Measurements from ENCODE around the gene MAGOH.
"Not testable (repeated sequence)": the region's sequence is repeated elsewhere in the genome, so short reads cannot be mapped to it uniquely, and the experiment has no call there.

Gene MAGOH

DNA sequence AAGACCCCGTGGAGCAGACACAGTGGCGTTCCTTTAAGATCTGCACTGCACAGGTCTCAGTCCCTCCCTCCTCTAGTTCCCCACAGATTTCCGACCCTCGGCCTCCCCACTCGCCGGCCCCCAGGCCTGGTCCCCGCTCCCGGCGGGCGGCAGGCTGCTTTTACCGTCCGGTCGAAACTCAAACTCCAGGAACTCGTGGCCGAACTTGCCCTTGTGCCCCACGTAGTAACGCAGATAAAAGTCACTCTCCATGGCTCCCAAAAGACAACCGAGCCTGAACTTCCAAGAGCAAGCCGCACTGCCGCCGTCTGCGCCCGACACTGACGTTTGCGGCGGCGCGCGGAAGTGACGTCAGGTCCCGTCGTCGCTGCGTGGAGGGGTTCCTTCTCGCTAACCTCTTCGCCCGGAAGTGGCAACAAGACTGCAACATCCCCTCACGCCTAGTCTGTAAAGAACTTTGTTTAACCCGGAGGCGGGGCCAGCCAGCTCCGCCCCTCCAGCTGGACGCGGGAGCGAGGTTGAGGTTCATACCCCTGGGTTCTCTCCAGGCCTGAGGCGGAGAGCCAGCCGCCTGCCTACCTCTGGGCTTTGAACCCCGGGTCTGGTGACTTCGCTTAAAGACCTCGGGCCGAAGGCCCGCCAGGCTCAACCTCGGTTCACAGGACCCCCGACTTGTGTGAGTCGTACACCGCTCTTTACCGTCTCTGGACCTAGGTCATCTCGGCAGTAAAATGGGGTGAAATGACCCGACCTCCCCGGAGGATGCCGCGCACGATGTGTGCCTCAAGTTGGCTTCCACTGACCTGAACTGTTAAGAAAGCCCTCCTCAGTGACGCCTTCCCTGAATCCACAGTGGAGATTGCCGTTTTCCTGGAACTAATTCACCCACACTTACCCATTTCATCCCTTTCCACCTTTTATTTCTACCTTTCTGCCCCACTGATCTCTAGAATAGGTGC is at the start of gene MAGOH:
Gene MAGOH, minus strand, starts transcription at position 322 of the 959 bp plus-strand sequence. Its CDS starts 70 bp downstream, at position 252.
- H3K36me3 Mint-ChIP-seq (ENCODE audit: low read depth) = peaks cover 27% of the 10 kb centered on the region
- peak within 1 kb of the TSS; percentile 97 for H3K4me3 Mint-ChIP-seq
- H3K27me3 Mint-ChIP-seq = no peaks in the 10 kb centered on the region
- peaks cover 32% of the 10 kb centered on the region for H3K4me1 Mint-ChIP-seq (ENCODE audit: low read depth)
- H3K27ac Mint-ChIP-seq = peak within 1 kb of the TSS; percentile 96
- H3K9me3 Mint-ChIP-seq = no peaks in the 10 kb centered on the region

DNA sequence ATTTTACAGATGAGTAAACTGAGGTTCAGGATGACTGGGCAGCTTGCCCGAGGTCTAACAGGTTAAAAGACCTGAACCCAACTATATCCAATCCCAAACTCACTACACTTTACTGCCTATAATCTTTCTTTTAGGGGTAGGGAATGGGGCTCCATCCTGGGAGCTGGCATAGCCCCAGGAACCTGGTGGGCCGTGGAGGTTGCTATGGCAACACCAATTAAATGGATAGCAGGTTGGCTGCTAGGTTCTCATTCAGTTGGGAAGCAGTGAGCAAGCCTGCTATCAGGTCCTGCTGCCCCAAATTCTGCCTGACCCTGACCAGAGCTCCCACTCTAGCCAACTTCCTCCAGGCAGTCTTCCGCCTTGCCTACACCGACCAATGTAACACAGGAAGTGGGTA is 48.6 kb upstream of the MAGOH start:
- H3K27ac Mint-ChIP-seq = no peak overlapping the region
- no peaks in the 10 kb centered on the region for H3K4me1 Mint-ChIP-seq (ENCODE audit: low read depth)

DNA sequence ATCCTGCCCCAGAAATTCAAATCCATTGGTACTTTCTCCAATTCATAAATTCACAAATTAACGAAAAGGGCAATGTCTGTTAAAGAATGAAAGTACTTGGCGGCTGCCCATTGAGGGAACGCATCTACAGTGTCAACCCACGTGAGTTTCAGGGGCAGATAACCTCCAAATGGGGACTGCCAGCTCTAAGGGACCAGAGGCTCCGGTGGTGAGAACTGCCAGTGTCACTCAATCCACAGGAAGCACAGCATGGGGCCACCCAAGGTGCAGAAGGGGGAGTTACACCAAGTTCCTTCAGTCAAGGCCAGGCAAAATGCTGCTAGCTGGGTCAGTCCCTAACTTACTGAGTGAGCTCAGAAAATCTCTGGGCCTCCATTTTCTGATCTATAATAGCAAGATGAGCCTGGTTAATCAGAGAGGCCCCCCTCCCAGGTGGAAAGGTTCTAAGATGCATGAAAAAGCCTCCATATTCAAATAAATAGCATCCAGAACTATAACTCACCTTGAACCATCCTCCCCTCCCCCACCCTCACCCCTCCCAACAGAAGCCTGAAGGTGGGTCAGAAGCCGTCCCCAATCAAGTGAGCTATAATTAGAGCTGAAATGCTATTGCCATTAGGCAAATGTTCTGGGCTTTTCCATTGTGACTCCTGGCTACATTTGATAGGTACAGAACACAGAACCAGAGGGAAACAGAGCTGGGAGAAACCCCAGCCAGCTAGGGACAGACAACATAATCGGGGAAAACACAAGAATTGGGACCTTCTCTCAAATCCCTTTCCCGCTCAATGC is 47.8 kb upstream of the MAGOH start:
- peaks cover 22% of the 10 kb centered on the region for H3K36me3 Mint-ChIP-seq (ENCODE audit: low read depth)
- no peak overlapping the region for H3K27ac Mint-ChIP-seq
- no peaks in the 10 kb centered on the region for H3K27me3 Mint-ChIP-seq
- H3K4me3 Mint-ChIP-seq = no peak overlapping the region
- H3K4me1 Mint-ChIP-seq (ENCODE audit: low read depth) = no peaks in the 10 kb centered on the region
- no peaks in the 10 kb centered on the region for H3K9me3 Mint-ChIP-seq

More for the DNA sequence above, 48.6 kb upstream of the MAGOH start:
- H3K9me3 Mint-ChIP-seq = no peaks in the 10 kb centered on the region
- H3K27me3 Mint-ChIP-seq = no peaks in the 10 kb centered on the region
- H3K36me3 Mint-ChIP-seq (ENCODE audit: low read depth) = peaks cover 15% of the 10 kb centered on the region
- H3K4me3 Mint-ChIP-seq = no peak overlapping the region

DNA sequence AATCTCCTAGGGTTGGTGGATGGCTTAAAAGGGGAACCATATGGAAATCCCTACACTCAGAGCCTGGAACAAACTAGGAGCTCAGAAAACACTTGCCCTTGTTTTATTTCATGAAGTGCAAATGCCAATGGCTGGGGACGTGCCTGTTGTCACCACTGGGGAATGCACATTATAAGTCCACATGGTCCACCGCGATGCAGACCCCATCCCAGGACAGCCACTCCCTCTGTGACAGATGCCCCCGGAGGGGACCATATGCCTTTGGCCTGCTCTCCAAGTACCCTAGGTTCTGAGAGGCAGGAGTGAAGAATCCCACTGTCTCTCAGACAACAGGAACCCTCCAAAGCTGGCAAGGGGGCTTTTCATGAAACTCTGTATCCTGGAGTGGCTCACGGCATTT is 47.2 kb upstream of the MAGOH start:
- Mint-ChIP-seq H3K9me3 (no peaks in the 10 kb centered on the region), H3K27ac (no peak overlapping the region), H3K36me3 (ENCODE audit: low read depth) (peaks cover 27% of the 10 kb centered on the region), H3K4me3 (no peak overlapping the region), H3K4me1 (ENCODE audit: low read depth) (no peaks in the 10 kb centered on the region), H3K27me3 (no peaks in the 10 kb centered on the region)

DNA sequence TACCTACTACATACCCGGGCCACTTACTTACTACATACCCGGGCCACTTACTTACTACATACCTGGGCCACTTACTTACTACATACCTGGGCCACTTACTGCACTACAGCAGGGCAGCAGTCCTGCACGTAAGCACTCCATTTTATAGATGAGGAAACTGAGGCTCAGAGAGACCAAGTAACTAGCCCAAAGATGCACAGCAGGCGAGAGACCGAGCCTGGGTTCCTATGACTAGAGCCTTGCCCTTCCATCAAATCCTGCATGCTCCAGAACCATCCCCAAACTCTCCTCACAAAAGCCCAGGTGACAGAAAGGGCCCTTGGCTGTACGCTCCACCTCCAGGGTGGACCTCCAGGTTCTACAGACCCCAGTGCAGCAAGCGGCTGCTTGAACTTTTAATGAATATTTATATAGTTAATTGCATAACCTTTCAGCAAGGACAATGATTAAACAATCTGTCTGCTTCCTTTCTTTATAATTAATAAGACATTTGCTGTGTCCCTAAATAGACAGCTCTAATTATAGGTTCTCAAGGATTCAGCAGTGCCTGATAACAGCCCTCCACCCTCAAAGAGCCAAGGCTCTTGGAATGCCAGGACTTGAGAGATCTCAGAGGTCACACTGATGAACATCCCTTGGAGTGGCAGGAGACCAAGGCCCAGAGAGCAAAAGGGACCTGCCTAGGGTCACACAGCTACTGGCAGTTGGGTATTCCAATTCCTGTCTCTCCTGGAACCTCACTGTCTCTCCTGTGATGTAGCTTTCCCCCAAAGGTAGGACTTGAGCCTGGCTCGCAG is 46.1 kb upstream of the MAGOH start:
- peaks cover 34% of the 10 kb centered on the region for H3K36me3 Mint-ChIP-seq (ENCODE audit: low read depth)
- no peaks in the 10 kb centered on the region for H3K27me3 Mint-ChIP-seq
- H3K27ac Mint-ChIP-seq = no peak overlapping the region
- no peaks in the 10 kb centered on the region for H3K9me3 Mint-ChIP-seq
- H3K4me3 Mint-ChIP-seq = no peak overlapping the region
- H3K4me1 Mint-ChIP-seq (ENCODE audit: low read depth) = no peaks in the 10 kb centered on the region

DNA sequence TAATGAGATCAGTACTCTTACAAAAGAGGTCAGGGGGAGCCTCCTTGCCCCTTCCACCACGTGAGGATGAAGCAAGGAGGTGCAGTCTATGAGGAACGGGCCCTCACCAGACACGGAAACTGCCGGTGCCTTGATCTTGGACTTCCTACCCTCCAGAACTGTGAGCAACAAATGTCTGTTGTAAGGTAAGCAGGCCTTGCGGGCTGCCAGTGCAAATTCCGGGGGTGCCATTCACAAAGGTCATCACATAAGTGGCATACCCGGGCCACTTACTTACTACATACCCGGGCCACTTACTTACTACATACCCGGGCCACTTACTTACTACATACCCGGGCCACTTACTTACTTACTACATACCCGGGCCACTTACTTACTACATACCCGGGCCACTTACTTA is 44.8 kb upstream of the MAGOH start:
- not testable (repeated sequence) for H3K27ac Mint-ChIP-seq; H3K4me1 Mint-ChIP-seq (ENCODE audit: low read depth); H3K9me3 Mint-ChIP-seq; H3K27me3 Mint-ChIP-seq; H3K4me3 Mint-ChIP-seq
- H3K36me3 Mint-ChIP-seq (ENCODE audit: low read depth) = peaks cover 37% of the 10 kb centered on the region

DNA sequence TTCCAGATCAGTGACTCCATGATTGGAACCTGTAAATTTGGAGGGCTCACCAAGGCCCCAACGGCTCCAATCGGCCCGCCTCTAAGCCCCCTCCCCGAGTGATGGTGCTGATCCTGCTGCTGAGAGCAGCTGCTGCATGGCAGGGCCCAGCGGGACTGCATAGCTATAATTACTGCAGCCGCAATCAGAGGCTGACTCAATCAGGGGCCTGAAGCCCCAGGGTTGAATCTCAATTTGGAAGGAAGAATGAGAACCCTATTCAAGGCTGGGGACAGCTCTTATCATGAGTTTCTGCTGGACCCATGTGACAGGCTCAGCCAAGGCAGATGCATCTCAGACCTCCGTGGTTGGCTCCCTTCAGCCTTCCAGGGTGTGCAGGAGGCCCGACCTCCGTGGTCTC is 42.8 kb upstream of the MAGOH start:
- Mint-ChIP-seq H3K27me3 (no peaks in the 10 kb centered on the region), H3K4me1 (ENCODE audit: low read depth) (no peaks in the 10 kb centered on the region), H3K4me3 (no peak overlapping the region), H3K9me3 (no peaks in the 10 kb centered on the region), H3K27ac (no peak overlapping the region), H3K36me3 (ENCODE audit: low read depth) (peaks cover 39% of the 10 kb centered on the region)

DNA sequence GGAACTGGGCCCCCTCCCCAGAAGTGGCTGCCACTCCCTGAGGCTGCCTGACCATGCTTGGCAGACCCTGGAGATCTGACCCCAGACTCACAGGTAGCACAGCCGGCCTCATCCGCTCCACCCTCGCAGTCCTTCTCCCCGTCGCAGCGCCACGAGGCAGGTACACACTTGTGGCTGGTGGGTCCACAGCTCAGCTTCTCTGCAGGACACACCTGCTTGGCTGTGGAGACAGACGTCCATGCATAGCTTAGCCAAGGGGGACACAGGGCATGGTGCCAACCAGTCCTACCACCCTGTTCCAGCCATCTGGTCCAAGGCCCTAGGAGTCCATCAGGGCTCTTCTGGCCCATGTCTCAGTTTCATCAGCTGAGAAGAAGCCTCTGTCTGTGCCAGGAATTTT is 42.2 kb upstream of the MAGOH start:
- no peak overlapping the region for H3K27ac Mint-ChIP-seq
- no peaks in the 10 kb centered on the region for H3K27me3 Mint-ChIP-seq
- H3K36me3 Mint-ChIP-seq (ENCODE audit: low read depth) = peaks cover 39% of the 10 kb centered on the region
- H3K9me3 Mint-ChIP-seq = no peaks in the 10 kb centered on the region
- no peaks in the 10 kb centered on the region for H3K4me1 Mint-ChIP-seq (ENCODE audit: low read depth)
- H3K4me3 Mint-ChIP-seq = no peak overlapping the region

DNA sequence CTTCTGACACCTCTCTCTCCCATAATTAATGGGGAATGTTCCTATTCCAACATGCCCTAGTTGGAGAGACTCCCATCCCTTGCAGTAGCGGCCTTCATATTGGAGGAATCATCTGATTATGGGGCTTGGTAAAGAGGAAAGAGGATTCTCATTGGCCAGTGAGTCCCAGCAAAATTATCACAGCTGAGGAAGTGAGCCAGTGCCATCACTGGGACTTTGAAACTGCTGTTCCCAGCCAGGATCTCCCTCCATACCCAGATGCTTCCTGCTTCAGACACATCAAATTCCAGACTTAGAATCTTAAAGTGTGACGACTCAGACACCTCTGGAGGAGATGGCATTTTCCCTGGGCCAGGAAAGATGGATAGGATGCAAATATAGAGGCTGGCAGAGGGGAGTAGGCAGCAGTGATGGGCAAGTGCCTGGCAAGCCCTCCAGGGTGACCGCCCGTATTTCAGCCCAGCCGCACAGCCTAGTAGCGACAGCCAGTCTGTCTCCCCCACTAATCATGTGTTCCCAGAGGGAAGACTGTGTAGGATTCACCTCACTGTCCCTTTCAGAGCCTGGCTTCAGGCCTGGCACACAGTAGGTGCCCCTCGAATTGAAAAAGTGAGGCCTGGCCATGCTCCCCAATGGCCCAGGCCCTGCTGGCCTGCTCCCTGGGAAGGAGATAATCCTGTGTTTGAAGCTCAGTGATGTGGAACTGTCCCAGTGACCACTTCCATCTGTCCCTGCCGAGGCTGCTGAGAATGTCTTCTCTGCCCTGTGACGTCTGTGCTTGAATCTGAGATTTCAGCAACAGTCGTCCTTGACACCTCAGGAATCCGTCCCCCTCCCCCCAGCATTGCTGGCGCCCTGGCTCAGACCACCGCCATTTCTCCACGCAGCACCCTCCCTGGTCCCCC is 41.2 kb upstream of the MAGOH start:
- no peaks in the 10 kb centered on the region for H3K4me1 Mint-ChIP-seq (ENCODE audit: low read depth)
- H3K36me3 Mint-ChIP-seq (ENCODE audit: low read depth) = peaks cover 37% of the 10 kb centered on the region

DNA sequence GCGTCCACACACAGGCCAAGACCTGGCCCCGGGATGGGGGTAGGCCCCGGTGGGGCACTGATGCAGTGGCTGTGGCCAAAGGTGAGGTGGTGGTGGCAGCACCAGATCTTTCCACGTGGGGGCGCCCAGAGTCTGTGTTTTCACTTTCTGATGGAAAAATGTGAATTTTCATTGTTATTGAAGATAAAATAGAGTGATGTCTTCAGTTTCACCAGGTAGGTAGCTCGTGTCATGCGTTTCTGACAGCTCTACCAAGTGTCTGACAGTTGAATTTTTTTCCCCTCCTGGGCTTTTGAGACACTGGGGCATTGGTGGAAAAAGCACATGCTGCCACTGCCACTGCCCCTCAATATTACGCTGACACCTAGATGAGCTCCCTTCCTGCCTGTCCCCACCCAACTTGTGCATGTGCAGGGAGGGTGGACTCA is 40.0 kb upstream of the MAGOH start:
- Mint-ChIP-seq H3K4me1 (ENCODE audit: low read depth) (no peaks in the 10 kb centered on the region), H3K27me3 (no peaks in the 10 kb centered on the region)

More for the DNA sequence above, 41.2 kb upstream of the MAGOH start:
- H3K4me3 Mint-ChIP-seq = no peak overlapping the region
- no peak overlapping the region for H3K27ac Mint-ChIP-seq
- no peaks in the 10 kb centered on the region for H3K27me3 Mint-ChIP-seq
- no peaks in the 10 kb centered on the region for H3K9me3 Mint-ChIP-seq

DNA sequence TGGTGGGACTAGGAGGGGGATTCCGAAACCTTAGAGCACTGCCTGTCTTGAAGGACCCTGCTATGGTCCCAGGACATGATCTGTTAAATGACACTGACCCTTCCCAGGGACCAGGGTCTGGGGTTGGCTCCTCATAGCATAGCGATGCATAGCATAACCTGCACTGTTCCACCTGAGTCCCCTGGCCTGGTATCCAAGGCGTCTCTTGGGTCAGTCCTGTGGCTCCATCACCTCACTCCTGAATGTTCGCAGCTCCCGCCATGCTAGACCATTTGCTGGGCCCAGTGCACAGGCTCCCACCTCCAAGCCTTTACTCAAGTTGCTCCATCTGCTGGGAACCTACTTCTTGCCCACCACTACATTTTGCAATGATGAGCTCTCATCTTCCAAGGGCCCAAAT is 39.0 kb upstream of the MAGOH start:
- peaks cover 55% of the 10 kb centered on the region for H3K36me3 Mint-ChIP-seq (ENCODE audit: low read depth)
- no peaks in the 10 kb centered on the region for H3K27me3 Mint-ChIP-seq
- H3K4me3 Mint-ChIP-seq = no peak overlapping the region
- no peaks in the 10 kb centered on the region for H3K9me3 Mint-ChIP-seq
- H3K27ac Mint-ChIP-seq = no peak overlapping the region
- no peaks in the 10 kb centered on the region for H3K4me1 Mint-ChIP-seq (ENCODE audit: low read depth)

More for the DNA sequence above, 40.0 kb upstream of the MAGOH start:
- no peak overlapping the region for H3K4me3 Mint-ChIP-seq
- H3K27ac Mint-ChIP-seq = no peak overlapping the region
- H3K36me3 Mint-ChIP-seq (ENCODE audit: low read depth) = peaks cover 47% of the 10 kb centered on the region
- H3K9me3 Mint-ChIP-seq = no peaks in the 10 kb centered on the region

DNA sequence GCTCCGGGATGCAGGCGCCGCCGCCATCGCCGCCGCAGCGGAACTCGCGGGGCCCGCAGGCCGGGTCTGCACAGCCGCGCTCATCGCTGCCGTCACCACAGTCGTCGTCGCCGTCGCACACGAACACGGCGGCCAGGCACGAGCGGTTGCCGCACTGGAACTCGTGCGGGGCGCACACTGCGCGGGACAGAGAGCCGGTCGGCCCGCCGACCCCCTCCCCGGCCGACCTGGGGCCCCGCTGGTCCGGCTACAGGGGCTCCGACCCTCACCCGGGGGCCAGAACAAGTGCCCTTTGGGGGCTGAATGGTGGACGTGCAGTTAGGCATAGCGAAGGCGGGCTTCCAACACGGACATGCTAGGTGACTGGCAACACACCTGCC is 38.6 kb upstream of the MAGOH start:
- Mint-ChIP-seq H3K27ac (no peak overlapping the region), H3K9me3 (no peaks in the 10 kb centered on the region), H3K27me3 (no peaks in the 10 kb centered on the region), H3K36me3 (ENCODE audit: low read depth) (peaks cover 56% of the 10 kb centered on the region), H3K4me3 (no peak overlapping the region), H3K4me1 (ENCODE audit: low read depth) (no peaks in the 10 kb centered on the region)

DNA sequence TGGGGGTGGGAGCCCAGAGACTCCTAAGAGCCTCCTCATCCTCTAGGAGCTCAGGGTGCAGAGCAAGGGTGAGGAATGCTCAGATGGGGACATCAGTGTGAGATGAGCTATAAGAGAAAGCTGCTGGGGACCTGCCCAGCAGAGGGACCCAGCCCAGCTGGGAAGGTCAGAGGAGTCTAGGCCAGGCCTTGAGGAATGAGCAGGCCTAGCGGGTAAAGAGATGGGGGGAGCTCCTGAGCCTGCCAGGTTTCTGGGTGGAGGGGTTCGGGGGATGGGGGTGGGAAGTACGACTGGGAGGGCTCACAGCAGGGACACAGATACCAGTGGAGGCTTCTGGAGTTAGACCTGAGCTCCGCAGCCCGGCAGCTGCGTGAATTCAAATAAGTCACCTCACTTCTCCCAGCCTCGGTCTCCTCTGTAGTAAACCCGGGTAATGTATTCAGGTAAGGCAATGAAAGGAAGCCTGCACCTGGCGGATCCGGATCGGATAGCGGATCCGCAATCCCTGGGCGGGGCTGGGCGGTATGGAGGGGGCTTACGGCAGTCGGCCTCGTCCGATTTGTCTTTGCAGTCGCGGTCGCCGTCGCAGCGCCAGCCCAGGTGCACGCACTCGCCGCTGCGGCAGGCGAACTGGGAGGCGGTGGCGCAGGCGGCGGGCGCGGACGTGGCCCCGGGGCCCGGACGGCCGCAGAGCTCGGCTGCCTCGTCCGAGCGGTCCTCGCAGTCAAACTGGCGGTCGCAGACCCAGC is 38.0 kb upstream of the MAGOH start:
- no peaks in the 10 kb centered on the region for H3K27me3 Mint-ChIP-seq
- H3K9me3 Mint-ChIP-seq = no peaks in the 10 kb centered on the region
- no peaks in the 10 kb centered on the region for H3K4me1 Mint-ChIP-seq (ENCODE audit: low read depth)
- peaks cover 50% of the 10 kb centered on the region for H3K36me3 Mint-ChIP-seq (ENCODE audit: low read depth)
- H3K4me3 Mint-ChIP-seq = no peak overlapping the region
- H3K27ac Mint-ChIP-seq = no peak overlapping the region
